Natural killer cell (primary cell): Measurements from ENCODE around the gene WDR18. TPM values are rescaled to one million over a fixed set of nuclear protein-coding genes. Genes with fewer than 3 reads are reported as not detected.

ENCODE experiments used
- ATAC-seq, 3 donors: fragments of 150-1000 bp in 2 of 3; fragments of 200-7000 bp in 1 of 3; cut with Tn5 transposase; 1 replicate in 1 of 3; 2 replicates in 2 of 3; pipeline ENCODE4 v1.10.0; 2021; ENCODE audit warnings: mild to moderate bottlenecking in 2 of 3, moderate library complexity in 2 of 3
- DNase-seq, 2 donors: peaks; one replicate each; pipeline versions ENCODE4 v3.0.0 to v3.0.0-alpha.2; 2013 to 2021; ENCODE audit warnings: mixed read lengths in 1 of 2
- H3K27ac ChIP-seq: one replicate; pipeline ENCODE4 v1.5.1; 2013; ENCODE audit warnings: mild to moderate bottlenecking, low read length
- H3K27me3 ChIP-seq: one replicate; pipeline ENCODE4 v1.6.1; 2013; ENCODE audit warnings: low read length; ENCODE audit not compliant: control insufficient read depth, insufficient read depth
- H3K36me3 ChIP-seq: one replicate; pipeline ENCODE4 v1.6.1; 2013; ENCODE audit warnings: low read length; ENCODE audit not compliant: control insufficient read depth, insufficient read depth
- H3K4me1 ChIP-seq: one replicate; pipeline ENCODE4 v1.6.1; 2013; ENCODE audit warnings: low read length; ENCODE audit not compliant: control insufficient read depth, insufficient read depth
- H3K4me3 ChIP-seq: one replicate; pipeline ENCODE4 v1.5.1; 2013; ENCODE audit warnings: low read length
- H3K9me3 ChIP-seq: one replicate; pipeline ENCODE4 v1.6.1; 2013; ENCODE audit warnings: low read length; ENCODE audit not compliant: control insufficient read depth, insufficient read depth
- H3K27ac Mint-ChIP-seq, 2 donors: one replicate each; pipeline ENCODE4 v1.8.0; 2022; ENCODE audit warnings: mild to moderate bottlenecking in 2 of 2, mixed read lengths in 2 of 2, moderate library complexity in 1 of 2
- H3K27me3 Mint-ChIP-seq, 2 donors: one replicate each; pipeline ENCODE4 v1.8.0; 2022; ENCODE audit warnings: low read depth in 2 of 2, mixed read lengths in 2 of 2
- H3K36me3 Mint-ChIP-seq: one replicate; pipeline ENCODE4 v1.8.0; 2022; ENCODE audit warnings: mixed read lengths
- H3K4me1 Mint-ChIP-seq, 2 donors: one replicate each; pipeline ENCODE4 v1.8.0; 2022; ENCODE audit warnings: mixed read lengths in 2 of 2
- H3K4me3 Mint-ChIP-seq: one replicate; pipeline ENCODE4 v1.8.0; 2022; ENCODE audit warnings: mild to moderate bottlenecking, moderate library complexity, mixed read lengths
- H3K9me3 Mint-ChIP-seq, 2 donors: one replicate each; pipeline ENCODE4 v1.8.0; 2022; ENCODE audit warnings: mixed read lengths in 2 of 2
- CTCF ChIP-seq: fragments of 200-600 bp; IDR thresholded peaks from one replicate; pipeline ENCODE4 v1.8.0; 2022; ENCODE audit warnings: antibody characterized with exemption
- WGBS: methylation state at CpG from one replicate; pipeline ENCODE4 v1.1.7; 2013; ENCODE audit warnings: missing lambda C conversion rate; ENCODE audit not compliant: insufficient coverage; 5-methylcytosine and 5-hydroxymethylcytosine counted together
- intact Hi-C: fragments of 100-400 bp; cut with micrococcal nuclease; formaldehyde crosslinking; loops from one replicate; pipeline ENCODE4 v1.14.2; 2022
- total RNA-seq, 4 donors: library from RNA; stranded (reverse); fragments of 120-200 nt in 1 of 4; gene quantifications; one replicate each; pipeline versions ENCODE4 v1.2.3 to v1.2.4, GENCODE V29; 2013 to 2022

WDR18 gene
- total RNA-seq, 3 donors from 2014 or later (not counting 1 experiment from before 2014, with no cell fraction given): 17.5 to 25.4 (median 22.7) TPM

GRCh38 chr19:954272-954671 lies 29.9 kb upstream of the WDR18 start:
- Mint-ChIP-seq H3K9me3 (no peaks in the 10 kb centered on the region), H3K36me3 (no peaks in the 10 kb centered on the region), H3K4me3 (no peak overlapping the region), H3K27ac (no peak overlapping the region), H3K4me1 (peaks cover 0 to 11% of the 10 kb centered on the region in 2 donors), H3K27me3 (no peaks in the 10 kb centered on the region)
- no peaks in the 10 kb centered on the region for H3K36me3 ChIP-seq
- H3K27me3 ChIP-seq: no peaks in the 10 kb centered on the region
- no peak for ATAC-seq
- intact Hi-C loops: no loop called here
- WGBS: 92% methylated on average over 14 of the region's 14 CpGs
- peaks cover 23% of the 10 kb centered on the region for H3K4me1 ChIP-seq
- TF ChIP-seq CTCF: no peak
- H3K27ac ChIP-seq: no peak overlapping the region
- no peak for DNase-seq
- H3K4me3 ChIP-seq: no peak overlapping the region
- H3K9me3 ChIP-seq: no peaks in the 10 kb centered on the region

- DNase-seq (no peak), ATAC-seq (no peak)
- no peaks in the 10 kb centered on the region for H3K36me3 Mint-ChIP-seq
- no peak overlapping the region for H3K4me3 ChIP-seq
- no peaks in the 10 kb centered on the region for H3K27me3 Mint-ChIP-seq
- no peaks in the 10 kb centered on the region for H3K27me3 ChIP-seq
- H3K27ac Mint-ChIP-seq: peak overlapping the region in 1 of 2 donors; percentile 40
- no peaks in the 10 kb centered on the region for H3K9me3 Mint-ChIP-seq
- no peak for TF ChIP-seq CTCF
- WGBS: 85% methylated on average over 43 of the region's 43 CpGs
- H3K9me3 ChIP-seq: no peaks in the 10 kb centered on the region
- no peak overlapping the region for H3K27ac ChIP-seq
- intact Hi-C loops: no loop called here
- peaks cover 0 to 11% of the 10 kb centered on the region in 2 donors for H3K4me1 Mint-ChIP-seq
- H3K4me1 ChIP-seq: peaks cover 23% of the 10 kb centered on the region
- H3K4me3 Mint-ChIP-seq: no peak overlapping the region
- H3K36me3 ChIP-seq: no peaks in the 10 kb centered on the region
Observed at GRCh38 chr19:954672-955494, 29.3 kb upstream of the WDR18 start.

GRCh38 chr19:955803-956765 lies 28.1 kb upstream of the WDR18 start:
- H3K9me3 Mint-ChIP-seq: no peaks in the 10 kb centered on the region
- no peak for DNase-seq
- H3K4me3 ChIP-seq: no peak overlapping the region
- H3K27me3 ChIP-seq: no peaks in the 10 kb centered on the region
- no peaks in the 10 kb centered on the region for H3K27me3 Mint-ChIP-seq
- WGBS: 97% methylated on average over 55 of the region's 55 CpGs
- H3K27ac Mint-ChIP-seq: no peak overlapping the region
- no peak overlapping the region for H3K4me3 Mint-ChIP-seq
- intact Hi-C loops: no loop called here
- no peak for ATAC-seq
- no peak overlapping the region for H3K27ac ChIP-seq
- peaks cover 0 to 11% of the 10 kb centered on the region in 2 donors for H3K4me1 Mint-ChIP-seq
- peaks cover 21% of the 10 kb centered on the region for H3K4me1 ChIP-seq
- peaks cover 2% of the 10 kb centered on the region for H3K36me3 ChIP-seq
- no peak for TF ChIP-seq CTCF
- no peaks in the 10 kb centered on the region for H3K36me3 Mint-ChIP-seq
- no peaks in the 10 kb centered on the region for H3K9me3 ChIP-seq
